SK-N-SH (cell line): ENCODE data around the gene DUSP9. TPM values are rescaled to one million over a fixed set of nuclear protein-coding genes. Genes with fewer than 3 reads are reported as not detected.
A peak's percentile ranks its signal among the peaks of the same experiment; 100 is the strongest.

Source experiments
- CTCF ChIA-PET: fragments of 300-600, 350-600 bp; formaldehyde crosslinking; extraction: SDS; loops from one replicate; lab custom pipeline; 2021; lab: Yijun Ruan, JAX
- POLR2A ChIA-PET: fragments of 350-600 bp; sonication (Branson Sonifier 250); formaldehyde crosslinking; extraction: SDS; loops from one replicate; lab custom pipeline; 2020; ENCODE audit warnings: antibody characterized with exemption, inconsistent platforms; lab: Yijun Ruan, JAX
- DNase-seq: peaks from one replicate; pipeline ENCODE4 v3.0.0; 2012
- H2AFZ ChIP-seq: fragments of 200-600 bp; sonication (generic); 2 replicates; pipeline ENCODE4 v1.8.1; 2016; ENCODE audit warnings: antibody characterized with exemption, mild to moderate bottlenecking, low read depth
- H3F3A ChIP-seq: fragments of 200-600 bp; sonication (generic); replicated peaks from 2 replicates; pipeline ENCODE3; 2016; ENCODE audit warnings: antibody characterized with exemption, mild to moderate bottlenecking; ENCODE audit not compliant: insufficient read depth
- H3K27ac ChIP-seq, 2 experiments: fragments of 200-500 bp in 1 of 2; fragments of 200-600 bp in 1 of 2; sonication (Bioruptor generic) in 1 of 2; sonication (generic), shearing (Covaris generic) in 1 of 2; 2 replicates each; pipeline versions ENCODE4 v1.5.1 to v1.6.1; 2014 to 2016; ENCODE audit warnings: low read depth in 2 of 2, inconsistent platforms in 1 of 2, low read length in 1 of 2, mild to moderate bottlenecking in 1 of 2, mixed read lengths in 1 of 2
- H3K27me3 ChIP-seq: fragments of 200-600 bp; sonication (generic), shearing (Covaris generic); 2 replicates; pipeline ENCODE4 v1.6.1; 2016; ENCODE audit warnings: mixed run types; ENCODE audit not compliant: insufficient read depth
- H3K36me3 ChIP-seq, 2 experiments: fragments of 200-500 bp in 1 of 2; fragments of 200-600 bp in 1 of 2; sonication (Bioruptor generic) in 1 of 2; sonication (generic) in 1 of 2; replicated peaks in 1 of 2; 2 replicates each; pipeline versions ENCODE3 to v1.5.1; 2014 to 2016; ENCODE audit warnings: low read length in 1 of 2, mild to moderate bottlenecking in 1 of 2; ENCODE audit not compliant: insufficient read depth in 2 of 2, control insufficient read depth in 1 of 2
- H3K4me1 ChIP-seq, 2 experiments: fragments of 200-500 bp in 1 of 2; fragments of 200-600 bp in 1 of 2; sonication (Bioruptor generic) in 1 of 2; sonication (generic), shearing (Covaris generic) in 1 of 2; 2 replicates each; pipeline versions ENCODE4 v1.5.1 to v1.6.1; 2014 to 2016; ENCODE audit warnings: low read depth in 1 of 2, low read length in 1 of 2, mixed run types in 1 of 2; ENCODE audit not compliant: insufficient read depth in 2 of 2, control insufficient read depth in 1 of 2
- H3K4me2 ChIP-seq: fragments of 200-600 bp; sonication (generic), shearing (Covaris generic); 2 replicates; pipeline ENCODE4 v1.6.1; 2017; ENCODE audit warnings: mixed run types
- H3K4me3 ChIP-seq, 2 experiments: fragments of 200-500 bp in 1 of 2; fragments of 200-600 bp in 1 of 2; sonication (Bioruptor generic) in 1 of 2; sonication (generic), shearing (Covaris generic) in 1 of 2; 2 replicates each; pipeline versions ENCODE4 v1.5.1 to v1.8.1; 2014 to 2016; ENCODE audit warnings: low read depth in 2 of 2, inconsistent platforms in 1 of 2, low read length in 1 of 2, mild to moderate bottlenecking in 1 of 2, mixed read lengths in 1 of 2, moderate library complexity in 1 of 2
- H3K79me2 ChIP-seq: fragments of 200-600 bp; sonication (generic); 2 replicates; pipeline ENCODE4 v1.8.1; 2017; ENCODE audit warnings: mild to moderate bottlenecking; ENCODE audit not compliant: insufficient read depth
- H3K9ac ChIP-seq: fragments of 200-600 bp; sonication (generic); 2 replicates; pipeline ENCODE4 v1.6.1; 2017; ENCODE audit warnings: mixed run types
- H3K9me2 ChIP-seq: fragments of 200-600 bp; sonication (generic); 2 replicates; pipeline ENCODE4 v1.6.1; 2017; ENCODE audit warnings: mixed run types
- H3K9me3 ChIP-seq: fragments of 200-600 bp; sonication (generic); 2 replicates; pipeline ENCODE4 v1.6.1; 2017; ENCODE audit warnings: mixed run types, mild to moderate bottlenecking, moderate library complexity
- H4K20me1 ChIP-seq: fragments of 200-600 bp; sonication (generic); 2 replicates; pipeline ENCODE4 v1.6.1; 2017; ENCODE audit warnings: mild to moderate bottlenecking, mixed run types; ENCODE audit not compliant: insufficient read depth
- EP300 ChIP-seq, 2 experiments: IDR thresholded peaks; 2 replicates each; pipeline versions ENCODE4 v1.4.0 to v1.6.1; 2012; ENCODE audit warnings: borderline replicate concordance in 1 of 2, low read depth in 1 of 2, low read length in 1 of 2
- EZH2phosphoT487 ChIP-seq: fragments of 200-600 bp; sonication (generic); IDR thresholded peaks from 2 replicates; pipeline ENCODE4 v1.6.1; 2017; ENCODE audit warnings: low read depth, mixed run types, mild to moderate bottlenecking, antibody characterized with exemption, moderate library complexity, borderline replicate concordance
- FOSL2 ChIP-seq: IDR thresholded peaks from 2 replicates; pipeline ENCODE4 v1.4.0; 2012; ENCODE audit warnings: low read depth, mild to moderate bottlenecking, moderate library complexity, borderline replicate concordance
- MXI1 ChIP-seq: IDR thresholded peaks from 2 replicates; pipeline ENCODE4 v1.6.1; 2012; ENCODE audit warnings: mild to moderate bottlenecking, low read depth, low read length, improper control_type of control experiment
- NRF1 ChIP-seq: IDR thresholded peaks from 2 replicates; pipeline ENCODE4 v1.6.1; 2012; ENCODE audit warnings: low read depth, mild to moderate bottlenecking, low read length
- RAD21 ChIP-seq: IDR thresholded peaks from 2 replicates; pipeline ENCODE4 v1.6.1; 2012; ENCODE audit warnings: mild to moderate bottlenecking, low read length
- RFX5 ChIP-seq: IDR thresholded peaks from 2 replicates; pipeline ENCODE4 v1.6.1; 2012; ENCODE audit warnings: mild to moderate bottlenecking, improper control_type of control experiment, low read length
- SIN3A ChIP-seq: IDR thresholded peaks from 2 replicates; pipeline ENCODE4 v1.6.1; 2012; ENCODE audit warnings: low read depth, mild to moderate bottlenecking, low read length, moderate library complexity, borderline replicate concordance
- SMC3 ChIP-seq: IDR thresholded peaks from 2 replicates; pipeline ENCODE4 v1.6.1; 2012; ENCODE audit warnings: low read depth, low read length, improper control_type of control experiment
- TCF12 ChIP-seq: IDR thresholded peaks from 2 replicates; pipeline ENCODE4 v1.4.0; 2012
- TEAD4 ChIP-seq: IDR thresholded peaks from 2 replicates; pipeline ENCODE4 v1.4.0; 2012; ENCODE audit warnings: mild to moderate bottlenecking, borderline replicate concordance; ENCODE audit not compliant: insufficient read depth
- WGBS: methylation state at CpG from one replicate; pipeline ENCODE4 v1.1.6; 2017; ENCODE audit warnings: low lambda C conversion rate; 5-methylcytosine and 5-hydroxymethylcytosine counted together
- polyA plus RNA-seq, 3 experiments: library from polyadenylated mRNA; depleted of rRNA; stranded (reverse); fragments of >200 nt; gene quantifications; 2 replicates each; pipeline ENCODE4 v1.2.3, GENCODE V29; 2012
- TF ChIP-seq, protein P1 (sequence below): fragments of 150-350 bp; IDR thresholded peaks from 2 replicates; pipeline ENCODE4 v1.6.1; 2016; ENCODE audit warnings: mild to moderate bottlenecking, low read depth, low read length
- TF ChIP-seq, protein P2 (sequence below): fragments of 200-600 bp; sonication (generic); IDR thresholded peaks from 2 replicates; pipeline ENCODE4 v1.6.1; 2017; ENCODE audit warnings: antibody characterized with exemption, mild to moderate bottlenecking, moderate library complexity
- TF ChIP-seq, protein P3 (sequence below): IDR thresholded peaks from 2 replicates; pipeline ENCODE4 v1.6.1; 2012; ENCODE audit warnings: mild to moderate bottlenecking, low read depth, low read length, moderate library complexity
- TF ChIP-seq, protein P4 (sequence below): IDR thresholded peaks from 2 replicates; pipeline ENCODE4 v1.4.0; 2012; ENCODE audit warnings: low read depth

Gene DUSP9
- polyA plus RNA-seq, 1 of the 3 experiments (the other 2 are of a cell fraction) = 0.05 TPM

DNA sequence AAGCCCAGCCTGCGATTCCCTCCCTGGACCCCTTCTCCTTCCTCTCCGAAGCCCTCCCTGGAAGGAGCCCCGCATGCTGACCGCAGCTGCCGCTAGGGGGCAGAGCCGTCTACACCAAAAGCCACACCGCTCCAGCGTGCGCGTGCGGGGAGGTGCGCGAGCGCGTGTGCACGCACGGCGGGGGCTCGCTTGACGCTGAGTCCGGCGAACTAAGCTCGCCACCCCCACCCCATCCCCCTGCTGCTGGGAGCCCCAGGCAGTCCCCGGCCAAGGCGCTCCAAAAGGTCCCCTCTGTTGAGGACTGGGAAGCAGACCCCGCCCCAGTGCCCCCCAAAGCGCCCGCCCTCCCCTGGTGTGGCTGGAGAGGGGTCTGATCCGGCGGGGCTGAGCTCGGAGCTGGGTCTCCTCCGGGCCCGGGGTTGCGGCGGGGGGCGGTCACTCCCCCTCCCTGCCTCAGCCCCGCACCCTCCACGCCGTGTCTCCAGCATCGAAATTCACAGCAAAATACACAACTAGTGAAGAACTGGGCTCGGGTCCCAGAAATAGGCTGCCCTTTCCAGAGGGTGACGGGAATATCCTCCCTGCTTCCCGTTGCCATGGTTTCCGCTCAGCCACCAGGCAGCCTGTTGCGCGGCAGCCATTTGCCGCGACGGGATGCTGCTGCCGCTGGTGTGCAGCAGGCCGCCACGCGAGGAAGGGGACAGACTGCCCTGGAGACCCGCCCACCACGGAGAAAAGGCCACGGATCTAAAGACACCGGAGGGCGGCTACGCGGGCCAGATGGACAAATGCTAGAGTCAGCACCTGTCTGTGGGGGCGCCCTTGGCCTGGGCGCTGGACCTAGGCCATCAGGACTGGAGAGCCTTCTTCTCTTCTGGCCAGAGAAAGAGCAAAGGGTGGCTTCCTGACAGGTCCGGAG, 36.8 kb upstream of the DUSP9 start:
- Histone ChIP-seq H3K4me1 (peaks cover 0 to 10% of the 10 kb centered on the region in 2 experiments; a peak in 1 of 4 replicates), H3K27ac (peak overlapping the region in 1 of 2 experiments; percentile 64; a peak in 2 of 4 replicates), H3K36me3 (no peaks in the 10 kb centered on the region), H3K4me3 (peak overlapping the region; percentile 35 to 37; a peak in 2 of 4 replicates), H3K4me2 (peak overlapping the region; percentile 67), H3K79me2 (no peaks in the 10 kb centered on the region), H2AFZ (peak overlapping the region; percentile 63; the same call in 1 of the 2 replicates), H3K9ac (peak overlapping the region; percentile 25; the same call in 1 of the 2 replicates), H3K9me3 (no peaks in the 10 kb centered on the region), H3K27me3 (peaks cover 57% of the 10 kb centered on the region), H3K9me2 (no peaks in the 10 kb centered on the region), H3F3A (no peaks in the 10 kb centered on the region), H4K20me1 (no peaks in the 10 kb centered on the region)
- CTCF ChIA-PET = interaction anchor here (0.5 to 13.0 kb wide), 36 partner anchors 8 to 656 kb away, joined by 3 to 128 read pairs (median 6); partner anchors contain the start of genes CCNQ, DUSP9, HAUS7 and SLC6A8
- 17% methylated on average over 22 of the region's 63 CpGs for WGBS
- peak; percentile 73 for TF ChIP-seq RAD21
- TF ChIP-seq, protein P1, sequence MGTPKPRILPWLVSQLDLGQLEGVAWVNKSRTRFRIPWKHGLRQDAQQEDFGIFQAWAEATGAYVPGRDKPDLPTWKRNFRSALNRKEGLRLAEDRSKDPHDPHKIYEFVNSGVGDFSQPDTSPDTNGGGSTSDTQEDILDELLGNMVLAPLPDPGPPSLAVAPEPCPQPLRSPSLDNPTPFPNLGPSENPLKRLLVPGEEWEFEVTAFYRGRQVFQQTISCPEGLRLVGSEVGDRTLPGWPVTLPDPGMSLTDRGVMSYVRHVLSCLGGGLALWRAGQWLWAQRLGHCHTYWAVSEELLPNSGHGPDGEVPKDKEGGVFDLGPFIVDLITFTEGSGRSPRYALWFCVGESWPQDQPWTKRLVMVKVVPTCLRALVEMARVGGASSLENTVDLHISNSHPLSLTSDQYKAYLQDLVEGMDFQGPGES = no peak
- TF ChIP-seq, protein P2, sequence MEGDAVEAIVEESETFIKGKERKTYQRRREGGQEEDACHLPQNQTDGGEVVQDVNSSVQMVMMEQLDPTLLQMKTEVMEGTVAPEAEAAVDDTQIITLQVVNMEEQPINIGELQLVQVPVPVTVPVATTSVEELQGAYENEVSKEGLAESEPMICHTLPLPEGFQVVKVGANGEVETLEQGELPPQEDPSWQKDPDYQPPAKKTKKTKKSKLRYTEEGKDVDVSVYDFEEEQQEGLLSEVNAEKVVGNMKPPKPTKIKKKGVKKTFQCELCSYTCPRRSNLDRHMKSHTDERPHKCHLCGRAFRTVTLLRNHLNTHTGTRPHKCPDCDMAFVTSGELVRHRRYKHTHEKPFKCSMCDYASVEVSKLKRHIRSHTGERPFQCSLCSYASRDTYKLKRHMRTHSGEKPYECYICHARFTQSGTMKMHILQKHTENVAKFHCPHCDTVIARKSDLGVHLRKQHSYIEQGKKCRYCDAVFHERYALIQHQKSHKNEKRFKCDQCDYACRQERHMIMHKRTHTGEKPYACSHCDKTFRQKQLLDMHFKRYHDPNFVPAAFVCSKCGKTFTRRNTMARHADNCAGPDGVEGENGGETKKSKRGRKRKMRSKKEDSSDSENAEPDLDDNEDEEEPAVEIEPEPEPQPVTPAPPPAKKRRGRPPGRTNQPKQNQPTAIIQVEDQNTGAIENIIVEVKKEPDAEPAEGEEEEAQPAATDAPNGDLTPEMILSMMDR = peak; percentile 79
- peak; percentile 48; the same call in 1 of the 2 replicates for TF ChIP-seq SIN3A
- no peak for TF ChIP-seq RFX5
- peak; percentile 56; the same call in 1 of the 2 replicates for TF ChIP-seq MXI1
- TF ChIP-seq, protein P3, sequence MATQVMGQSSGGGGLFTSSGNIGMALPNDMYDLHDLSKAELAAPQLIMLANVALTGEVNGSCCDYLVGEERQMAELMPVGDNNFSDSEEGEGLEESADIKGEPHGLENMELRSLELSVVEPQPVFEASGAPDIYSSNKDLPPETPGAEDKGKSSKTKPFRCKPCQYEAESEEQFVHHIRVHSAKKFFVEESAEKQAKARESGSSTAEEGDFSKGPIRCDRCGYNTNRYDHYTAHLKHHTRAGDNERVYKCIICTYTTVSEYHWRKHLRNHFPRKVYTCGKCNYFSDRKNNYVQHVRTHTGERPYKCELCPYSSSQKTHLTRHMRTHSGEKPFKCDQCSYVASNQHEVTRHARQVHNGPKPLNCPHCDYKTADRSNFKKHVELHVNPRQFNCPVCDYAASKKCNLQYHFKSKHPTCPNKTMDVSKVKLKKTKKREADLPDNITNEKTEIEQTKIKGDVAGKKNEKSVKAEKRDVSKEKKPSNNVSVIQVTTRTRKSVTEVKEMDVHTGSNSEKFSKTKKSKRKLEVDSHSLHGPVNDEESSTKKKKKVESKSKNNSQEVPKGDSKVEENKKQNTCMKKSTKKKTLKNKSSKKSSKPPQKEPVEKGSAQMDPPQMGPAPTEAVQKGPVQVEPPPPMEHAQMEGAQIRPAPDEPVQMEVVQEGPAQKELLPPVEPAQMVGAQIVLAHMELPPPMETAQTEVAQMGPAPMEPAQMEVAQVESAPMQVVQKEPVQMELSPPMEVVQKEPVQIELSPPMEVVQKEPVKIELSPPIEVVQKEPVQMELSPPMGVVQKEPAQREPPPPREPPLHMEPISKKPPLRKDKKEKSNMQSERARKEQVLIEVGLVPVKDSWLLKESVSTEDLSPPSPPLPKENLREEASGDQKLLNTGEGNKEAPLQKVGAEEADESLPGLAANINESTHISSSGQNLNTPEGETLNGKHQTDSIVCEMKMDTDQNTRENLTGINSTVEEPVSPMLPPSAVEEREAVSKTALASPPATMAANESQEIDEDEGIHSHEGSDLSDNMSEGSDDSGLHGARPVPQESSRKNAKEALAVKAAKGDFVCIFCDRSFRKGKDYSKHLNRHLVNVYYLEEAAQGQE = no peak
- no peak for TF ChIP-seq EZH2phosphoT487
- peak; percentile 57 for TF ChIP-seq NRF1
- TF ChIP-seq FOSL2 = no peak
- no peak for TF ChIP-seq EP300 (IDR thresholded peaks at IDR 0.05; ENCODE audit: borderline replicate concordance in 1 of 2, low read depth in 1 of 2, low read length in 1 of 2)
- TF ChIP-seq TCF12 = no peak
- TF ChIP-seq, protein P4, sequence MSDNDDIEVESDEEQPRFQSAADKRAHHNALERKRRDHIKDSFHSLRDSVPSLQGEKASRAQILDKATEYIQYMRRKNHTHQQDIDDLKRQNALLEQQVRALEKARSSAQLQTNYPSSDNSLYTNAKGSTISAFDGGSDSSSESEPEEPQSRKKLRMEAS = peak; percentile 81
- peak; percentile 63 for TF ChIP-seq SMC3
- no peak for TF ChIP-seq TEAD4
- POLR2A ChIA-PET = interaction anchor here (0.6 to 1.2 kb wide), 2 partner anchors 12 to 362 kb away, joined by 3 read pairs; no protein-coding TSS in a partner anchor
- peak; percentile 88 for DNase-seq
